ENCODE results near the gene AKT3.

DNA sequence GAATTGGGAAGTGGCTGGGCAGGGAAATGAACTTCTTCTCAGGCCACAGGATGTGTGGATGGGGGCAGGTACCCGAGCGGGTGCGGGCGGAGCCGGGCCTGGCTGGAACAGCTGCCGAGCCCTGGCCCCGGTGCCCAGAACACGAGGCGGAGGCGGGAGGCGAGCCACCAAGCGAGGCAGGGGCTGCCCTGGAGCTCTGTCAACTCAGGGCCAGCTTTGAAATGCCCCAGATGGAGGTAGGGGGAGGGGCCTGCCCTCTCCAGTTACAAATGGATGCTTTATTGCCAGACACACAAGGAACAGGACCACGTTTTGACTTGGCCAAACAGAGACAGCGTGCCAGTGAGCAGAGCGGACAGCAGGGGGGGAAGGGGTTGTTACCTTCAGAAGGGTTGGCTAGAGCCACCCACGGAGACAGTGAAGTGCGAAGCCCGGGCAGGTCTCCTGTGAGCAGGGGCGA lies 353.8 kb downstream of the AKT3 start:
- TF ChIP-seq CTCF (IDR thresholded peaks at IDR 0.05; ENCODE audit: low read depth, low read length, poor library complexity, severe bottlenecking), result no peak
- no peak for TF ChIP-seq EZH2phosphoT487 (IDR thresholded peaks at IDR 0.05; ENCODE audit: borderline replicate concordance, low read length)
